Liver (tissue), 9 donors: Measurements from ENCODE around the gene CCDC154. TPM values are rescaled to one million over a fixed set of nuclear protein-coding genes. Genes with fewer than 3 reads are reported as not detected.

Experiments used
- DNase-seq: peaks from one replicate; pipeline ENCODE4 v3.0.0-alpha.2; 2017; ENCODE audit warnings: low spot score
- H3K27ac ChIP-seq, 2 donors: one replicate each; pipeline ENCODE4 v1.7.0; 2013; ENCODE audit warnings: inconsistent platforms in 2 of 2, low read length in 2 of 2, control low read depth in 1 of 2, low read depth in 1 of 2, mild to moderate bottlenecking in 1 of 2
- H3K27me3 ChIP-seq, 4 donors: one replicate each; pipeline versions ENCODE4 v1.6.1 to v1.7.0; 2013; ENCODE audit warnings: low read length in 3 of 4, inconsistent platforms in 1 of 4, mild to moderate bottlenecking in 1 of 4, moderate library complexity in 1 of 4; ENCODE audit not compliant: control insufficient read depth in 4 of 4, insufficient read depth in 4 of 4
- H3K36me3 ChIP-seq, 4 donors: one replicate each; pipeline versions ENCODE4 v1.6.1 to v1.7.0; 2013; ENCODE audit warnings: low read length in 3 of 4, mild to moderate bottlenecking in 3 of 4, low read depth in 1 of 4, moderate library complexity in 1 of 4; ENCODE audit not compliant: control insufficient read depth in 4 of 4, insufficient read depth in 3 of 4
- H3K4me1 ChIP-seq, 4 donors: one replicate each; pipeline versions ENCODE4 v1.6.1 to v1.7.0; 2013; ENCODE audit warnings: low read length in 3 of 4, mild to moderate bottlenecking in 3 of 4, moderate library complexity in 1 of 4; ENCODE audit not compliant: control insufficient read depth in 4 of 4, insufficient read depth in 4 of 4
- H3K4me3 ChIP-seq, 3 donors: one replicate each; pipeline versions ENCODE4 v1.6.1 to v1.7.0; 2013; ENCODE audit warnings: low read length in 3 of 3, control low read depth in 1 of 3, low read depth in 1 of 3, mild to moderate bottlenecking in 1 of 3
- H3K9ac ChIP-seq, 2 donors: one replicate each; pipeline ENCODE4 v1.7.0; 2013; ENCODE audit warnings: low read length in 2 of 2, mild to moderate bottlenecking in 2 of 2, moderate library complexity in 2 of 2, control low read depth in 1 of 2, low read depth in 1 of 2
- H3K9me3 ChIP-seq, 4 donors: one replicate each; pipeline versions ENCODE4 v1.6.1 to v1.7.0; 2013; ENCODE audit warnings: low read length in 3 of 4; ENCODE audit not compliant: control insufficient read depth in 4 of 4
- EGR1 ChIP-seq, 2 donors: IDR thresholded peaks; 2 replicates each; pipeline ENCODE4 v1.6.1; 2016 to 2018; ENCODE audit warnings: antibody characterized with exemption in 2 of 2, low read depth in 2 of 2
- FOXA1 ChIP-seq: IDR thresholded peaks from 2 replicates; pipeline ENCODE4 v1.6.1; 2016; ENCODE audit warnings: antibody characterized with exemption
- HNF4A ChIP-seq, 2 donors: conservative IDR thresholded peaks; 2 replicates each; pipeline ENCODE4 v1.6.1; 2016; ENCODE audit warnings: antibody characterized with exemption in 2 of 2, mild to moderate bottlenecking in 2 of 2
- HNF4G ChIP-seq: IDR thresholded peaks from 2 replicates; pipeline ENCODE4 v1.6.1; 2016; ENCODE audit warnings: antibody characterized with exemption
- NR2F2 ChIP-seq: IDR thresholded peaks from 2 replicates; pipeline ENCODE4 v1.6.1; 2016; ENCODE audit warnings: antibody characterized with exemption
- RAD21 ChIP-seq, 2 donors: IDR thresholded peaks; 2 replicates each; pipeline ENCODE4 v1.6.1; 2016; ENCODE audit warnings: antibody characterized with exemption in 2 of 2, mild to moderate bottlenecking in 2 of 2
- SP1 ChIP-seq: IDR thresholded peaks from 2 replicates; pipeline ENCODE4 v1.6.1; 2018; ENCODE audit warnings: antibody characterized with exemption, mild to moderate bottlenecking
- TAF1 ChIP-seq: conservative IDR thresholded peaks from 2 replicates; pipeline ENCODE4 v1.6.1; 2016; ENCODE audit warnings: antibody characterized with exemption, mild to moderate bottlenecking
- YY1 ChIP-seq: IDR thresholded peaks from 2 replicates; pipeline ENCODE4 v1.6.1; 2016; ENCODE audit warnings: antibody characterized with exemption, mild to moderate bottlenecking
- WGBS: extraction: QIAGEN DNeasy Blood & Tissue Kit; methylation state at CpG from one replicate; pipeline ENCODE4 v1.1.7; 2013; 5-methylcytosine and 5-hydroxymethylcytosine counted together
- polyA plus RNA-seq, 2 donors: library from polyadenylated mRNA; stranded (reverse) in 1 of 2; unstranded in 1 of 2; fragments of 200-250 nt in 1 of 2; fragments of >200 nt in 1 of 2; fragmentation: Nextera tagmentation in 1 of 2; extraction: Ambion mirVana in 1 of 2; gene quantifications; one replicate each; pipeline versions ENCODE4 v1.2.1 to v1.2.3, GENCODE V29; 2013 to 2015
- total RNA-seq, 2 donors: library from RNA; depleted of rRNA; stranded (reverse); fragments of >200 nt; gene quantifications; one replicate each; pipeline ENCODE4 v1.2.3, GENCODE V29; 2014
- TF ChIP-seq, protein P1 (sequence below): IDR thresholded peaks from 2 replicates; pipeline ENCODE4 v1.6.1; 2016; ENCODE audit warnings: antibody characterized with exemption
- TF ChIP-seq, protein P2 (sequence below): IDR thresholded peaks from 2 replicates; pipeline ENCODE4 v1.6.1; 2016; ENCODE audit warnings: antibody characterized with exemption, mild to moderate bottlenecking
- TF ChIP-seq, protein P3 (sequence below): IDR thresholded peaks from 2 replicates; pipeline ENCODE4 v1.6.1; 2016; ENCODE audit warnings: antibody characterized with exemption
- donor health status: healthy.
- donor health status: healthy.
- donor health status: healthy.
- donor health status: healthy.
- donor health status: healthy.

The CCDC154 gene
- total and polyA plus RNA-seq, 4 donors, result 0.18 to 0.42 (median 0.39) TPM; not detected in 1

DNA sequence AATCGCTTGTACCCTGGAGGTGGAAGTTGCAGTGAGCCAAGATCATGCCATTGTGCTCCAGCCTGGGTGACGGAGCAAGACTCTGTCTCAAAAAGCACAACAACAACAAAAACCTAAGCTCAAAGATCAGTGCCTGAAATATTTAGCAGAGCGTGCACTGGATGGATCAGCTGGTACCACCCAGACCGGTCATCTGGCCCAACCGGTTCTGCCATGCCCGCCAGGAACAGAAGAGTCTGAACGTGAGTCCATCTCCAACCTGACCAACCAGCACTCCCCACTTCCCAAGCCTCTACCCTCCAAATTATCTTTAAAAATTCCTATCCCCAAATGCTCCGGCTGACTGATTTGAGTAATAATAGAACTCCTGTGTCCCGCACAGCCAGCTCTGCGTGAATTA, 22.3 kb downstream of the CCDC154 start:
- Histone ChIP-seq H3K27ac (no peak overlapping the region), H3K9me3 (no peaks in the 10 kb centered on the region), H3K9ac (no peak overlapping the region), H3K4me1 (peaks cover 3 to 16% (median 14%) of the 10 kb centered on the region in 4 donors), H3K4me3 (no peak overlapping the region), H3K36me3 (peaks cover 0 to 2% (median 0%) of the 10 kb centered on the region in 4 donors), H3K27me3 (no peaks in the 10 kb centered on the region)
- WGBS, result 88% methylated on average over 10 of the region's 10 CpGs
- TF ChIP-seq TAF1 (no peak), YY1 (no peak), HNF4G (no peak), FOXA1 (no peak), EGR1 (IDR thresholded peaks at IDR 0.05; ENCODE audit: low read depth in 2 of 2) (no peak), HNF4A (conservative IDR thresholded peaks at IDR 0.05) (no peak)
- TF ChIP-seq, protein P1, sequence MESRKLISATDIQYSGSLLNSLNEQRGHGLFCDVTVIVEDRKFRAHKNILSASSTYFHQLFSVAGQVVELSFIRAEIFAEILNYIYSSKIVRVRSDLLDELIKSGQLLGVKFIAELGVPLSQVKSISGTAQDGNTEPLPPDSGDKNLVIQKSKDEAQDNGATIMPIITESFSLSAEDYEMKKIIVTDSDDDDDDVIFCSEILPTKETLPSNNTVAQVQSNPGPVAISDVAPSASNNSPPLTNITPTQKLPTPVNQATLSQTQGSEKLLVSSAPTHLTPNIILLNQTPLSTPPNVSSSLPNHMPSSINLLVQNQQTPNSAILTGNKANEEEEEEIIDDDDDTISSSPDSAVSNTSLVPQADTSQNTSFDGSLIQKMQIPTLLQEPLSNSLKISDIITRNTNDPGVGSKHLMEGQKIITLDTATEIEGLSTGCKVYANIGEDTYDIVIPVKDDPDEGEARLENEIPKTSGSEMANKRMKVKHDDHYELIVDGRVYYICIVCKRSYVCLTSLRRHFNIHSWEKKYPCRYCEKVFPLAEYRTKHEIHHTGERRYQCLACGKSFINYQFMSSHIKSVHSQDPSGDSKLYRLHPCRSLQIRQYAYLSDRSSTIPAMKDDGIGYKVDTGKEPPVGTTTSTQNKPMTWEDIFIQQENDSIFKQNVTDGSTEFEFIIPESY, result no peak
- TF ChIP-seq, protein P2, sequence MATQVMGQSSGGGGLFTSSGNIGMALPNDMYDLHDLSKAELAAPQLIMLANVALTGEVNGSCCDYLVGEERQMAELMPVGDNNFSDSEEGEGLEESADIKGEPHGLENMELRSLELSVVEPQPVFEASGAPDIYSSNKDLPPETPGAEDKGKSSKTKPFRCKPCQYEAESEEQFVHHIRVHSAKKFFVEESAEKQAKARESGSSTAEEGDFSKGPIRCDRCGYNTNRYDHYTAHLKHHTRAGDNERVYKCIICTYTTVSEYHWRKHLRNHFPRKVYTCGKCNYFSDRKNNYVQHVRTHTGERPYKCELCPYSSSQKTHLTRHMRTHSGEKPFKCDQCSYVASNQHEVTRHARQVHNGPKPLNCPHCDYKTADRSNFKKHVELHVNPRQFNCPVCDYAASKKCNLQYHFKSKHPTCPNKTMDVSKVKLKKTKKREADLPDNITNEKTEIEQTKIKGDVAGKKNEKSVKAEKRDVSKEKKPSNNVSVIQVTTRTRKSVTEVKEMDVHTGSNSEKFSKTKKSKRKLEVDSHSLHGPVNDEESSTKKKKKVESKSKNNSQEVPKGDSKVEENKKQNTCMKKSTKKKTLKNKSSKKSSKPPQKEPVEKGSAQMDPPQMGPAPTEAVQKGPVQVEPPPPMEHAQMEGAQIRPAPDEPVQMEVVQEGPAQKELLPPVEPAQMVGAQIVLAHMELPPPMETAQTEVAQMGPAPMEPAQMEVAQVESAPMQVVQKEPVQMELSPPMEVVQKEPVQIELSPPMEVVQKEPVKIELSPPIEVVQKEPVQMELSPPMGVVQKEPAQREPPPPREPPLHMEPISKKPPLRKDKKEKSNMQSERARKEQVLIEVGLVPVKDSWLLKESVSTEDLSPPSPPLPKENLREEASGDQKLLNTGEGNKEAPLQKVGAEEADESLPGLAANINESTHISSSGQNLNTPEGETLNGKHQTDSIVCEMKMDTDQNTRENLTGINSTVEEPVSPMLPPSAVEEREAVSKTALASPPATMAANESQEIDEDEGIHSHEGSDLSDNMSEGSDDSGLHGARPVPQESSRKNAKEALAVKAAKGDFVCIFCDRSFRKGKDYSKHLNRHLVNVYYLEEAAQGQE, result no peak
- no peak for DNase-seq

DNA sequence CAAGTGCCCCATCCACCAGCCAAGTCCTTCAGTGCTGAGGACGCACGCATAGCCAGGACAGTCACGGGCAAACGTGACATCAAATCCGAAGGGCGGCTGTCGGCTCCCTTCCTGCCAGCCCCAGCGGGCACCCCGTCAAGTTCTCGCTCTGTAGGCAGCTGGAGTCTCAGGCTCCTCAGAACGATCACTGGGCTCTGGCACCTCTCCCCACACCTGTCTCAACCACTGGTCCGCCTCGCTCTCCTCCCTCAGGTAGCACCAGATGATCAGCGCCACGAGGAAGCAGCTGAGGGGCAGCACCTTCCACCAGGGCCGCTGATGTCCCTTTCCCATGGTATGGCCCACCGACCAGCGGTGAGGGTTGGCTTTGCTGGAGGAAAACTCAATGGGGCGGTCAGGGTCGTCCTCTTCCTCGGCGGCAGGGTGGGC, 24.2 kb downstream of the CCDC154 start:
- Histone ChIP-seq H3K4me1 (peaks cover 3 to 16% (median 14%) of the 10 kb centered on the region in 4 donors), H3K4me3 (peak overlapping the region; percentile 77 to 90 (median 90)), H3K27ac (peak overlapping the region; percentile 44 to 89), H3K9ac (peak overlapping the region; percentile 61 to 87), H3K27me3 (no peaks in the 10 kb centered on the region), H3K9me3 (no peaks in the 10 kb centered on the region), H3K36me3 (peaks cover 0 to 2% (median 0%) of the 10 kb centered on the region in 4 donors)
- DNase-seq, result no peak
- TF ChIP-seq SP1 (no peak), NR2F2 (no peak), YY1 (no peak), HNF4G (no peak), RAD21 (IDR thresholded peaks at IDR 0.05) (no peak)
- TF ChIP-seq, protein P2, result no peak
- TF ChIP-seq, protein P3, sequence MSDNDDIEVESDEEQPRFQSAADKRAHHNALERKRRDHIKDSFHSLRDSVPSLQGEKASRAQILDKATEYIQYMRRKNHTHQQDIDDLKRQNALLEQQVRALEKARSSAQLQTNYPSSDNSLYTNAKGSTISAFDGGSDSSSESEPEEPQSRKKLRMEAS, result no peak
- 1% methylated on average over 22 of the region's 22 CpGs for WGBS
